Measurements from ENCODE around the gene TMEM8B.
"Not testable (repeated sequence)": the region's sequence is repeated elsewhere in the genome, so short reads cannot be mapped to it uniquely, and the experiment has no call there.

TMEM8B gene

DNA sequence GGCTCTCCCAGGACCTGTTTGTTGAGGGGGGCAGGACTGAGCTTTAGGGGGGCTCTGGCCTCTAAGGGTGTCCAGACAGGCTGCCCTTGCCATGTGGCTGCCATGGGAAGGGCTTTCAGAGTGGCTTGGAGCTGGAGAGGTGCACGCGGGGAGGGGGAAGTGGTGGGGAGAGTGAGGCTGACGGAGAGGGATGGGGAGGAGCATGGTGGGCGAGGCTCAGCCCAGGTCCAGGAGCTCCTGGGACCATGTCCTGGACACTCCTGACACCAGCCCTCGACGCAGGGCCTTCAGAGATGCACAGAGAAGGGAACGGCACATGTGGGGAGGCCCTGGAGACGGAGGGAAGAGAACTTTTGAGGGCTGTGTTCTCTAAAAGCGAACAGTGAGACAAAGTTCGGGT is 82.7 kb downstream of the TMEM8B start:
- POLR2A ChIA-PET = no interaction called here
- CTCF ChIA-PET = interaction anchor here (0.6 kb wide), 1 partner anchor 7 kb away, joined by 3 read pairs; no protein-coding TSS in a partner anchor
- no peak for DNase-seq (ENCODE audit: extremely low spot score)
- TF ChIP-seq L3MBTL2 (conservative IDR thresholded peaks at IDR 0.05) (no peak), ZNF384 (IDR thresholded peaks at IDR 0.05) (no peak), SUZ12 (IDR thresholded peaks at IDR 0.05) (no peak), ARNT (IDR thresholded peaks at IDR 0.05) (no peak)

DNA sequence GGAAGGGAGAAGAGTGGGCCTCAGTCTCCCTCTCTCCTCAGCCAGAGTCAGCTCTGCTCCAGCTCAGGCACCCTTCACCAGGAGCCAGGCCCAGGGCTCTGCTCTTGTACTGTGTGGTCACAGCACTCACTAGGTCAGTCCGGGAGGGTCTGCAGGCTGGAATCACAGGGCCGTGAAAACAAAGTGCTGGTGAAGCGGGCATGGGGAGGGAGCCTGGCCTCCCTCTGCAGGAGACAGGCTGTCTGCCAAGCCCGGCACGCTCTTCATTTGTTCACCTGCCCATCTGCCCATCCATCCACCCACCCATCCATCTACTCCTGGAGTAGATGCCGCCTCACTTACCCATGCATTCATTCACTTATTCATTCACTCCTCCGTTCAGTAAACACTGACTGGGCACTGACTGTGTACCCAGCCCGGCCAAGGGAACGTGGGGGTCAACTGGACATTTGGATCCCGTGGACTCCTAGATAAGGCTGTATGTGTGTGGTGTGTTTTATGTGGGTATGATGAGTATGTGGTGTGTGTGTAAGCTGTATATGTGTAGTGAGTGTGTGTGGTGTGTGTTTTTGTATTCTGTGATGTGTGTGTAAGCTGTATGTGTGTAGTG is 83.9 kb downstream of the TMEM8B start:
- POLR2A ChIA-PET = no interaction called here
- CTCF ChIA-PET = no interaction called here
- no peak for DNase-seq (ENCODE audit: extremely low spot score)
- TF ChIP-seq SP1 (IDR thresholded peaks at IDR 0.05) (no peak), NFRKB (IDR thresholded peaks at IDR 0.05) (no peak), FOXA1 (IDR thresholded peaks at IDR 0.05) (no peak), FOXK2 (IDR thresholded peaks at IDR 0.05) (no peak), FOXM1 (IDR thresholded peaks at IDR 0.05; ENCODE audit: borderline replicate concordance) (no peak), BHLHE40 (IDR thresholded peaks at IDR 0.05; ENCODE audit: borderline replicate concordance) (no peak), ARNT (IDR thresholded peaks at IDR 0.05) (no peak), L3MBTL2 (conservative IDR thresholded peaks at IDR 0.05) (no peak), CTBP1 (IDR thresholded peaks at IDR 0.05; ENCODE audit: borderline replicate concordance) (no peak), LEF1 (IDR thresholded peaks at IDR 0.05; ENCODE audit: borderline replicate concordance) (no peak), HDGF (IDR thresholded peaks at IDR 0.05; ENCODE audit: borderline replicate concordance) (no peak), SUZ12 (IDR thresholded peaks at IDR 0.05) (no peak), ZNF384 (IDR thresholded peaks at IDR 0.05) (no peak)
- TF ChIP-seq, protein P1, sequence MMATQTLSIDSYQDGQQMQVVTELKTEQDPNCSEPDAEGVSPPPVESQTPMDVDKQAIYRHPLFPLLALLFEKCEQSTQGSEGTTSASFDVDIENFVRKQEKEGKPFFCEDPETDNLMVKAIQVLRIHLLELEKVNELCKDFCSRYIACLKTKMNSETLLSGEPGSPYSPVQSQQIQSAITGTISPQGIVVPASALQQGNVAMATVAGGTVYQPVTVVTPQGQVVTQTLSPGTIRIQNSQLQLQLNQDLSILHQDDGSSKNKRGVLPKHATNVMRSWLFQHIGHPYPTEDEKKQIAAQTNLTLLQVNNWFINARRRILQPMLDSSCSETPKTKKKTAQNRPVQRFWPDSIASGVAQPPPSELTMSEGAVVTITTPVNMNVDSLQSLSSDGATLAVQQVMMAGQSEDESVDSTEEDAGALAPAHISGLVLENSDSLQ (IDR thresholded peaks at IDR 0.05) = no peak

DNA sequence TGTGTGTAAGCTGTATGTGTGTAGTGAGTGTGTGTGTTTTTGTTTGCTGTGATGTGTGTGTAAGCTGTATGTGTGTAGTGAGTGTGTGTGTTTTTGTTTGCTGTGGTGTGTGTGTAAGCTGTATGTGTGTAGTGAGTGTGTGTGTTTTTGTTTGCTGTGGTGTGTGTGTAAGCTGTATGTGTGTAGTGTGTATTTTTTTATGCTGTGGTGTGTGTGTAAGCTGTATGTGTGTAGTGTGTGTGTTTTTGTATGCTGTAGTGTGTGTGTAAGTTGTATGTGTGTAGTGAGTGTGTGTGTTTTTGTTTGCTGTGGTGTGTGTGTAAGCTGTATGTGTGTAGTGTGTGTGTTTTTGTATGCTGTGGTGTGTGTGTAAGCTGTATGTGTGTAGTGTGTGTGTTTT is 84.4 kb downstream of the TMEM8B start:
- POLR2A ChIA-PET; DNase-seq (ENCODE audit: extremely low spot score); CTCF ChIA-PET: not testable (repeated sequence)

DNA sequence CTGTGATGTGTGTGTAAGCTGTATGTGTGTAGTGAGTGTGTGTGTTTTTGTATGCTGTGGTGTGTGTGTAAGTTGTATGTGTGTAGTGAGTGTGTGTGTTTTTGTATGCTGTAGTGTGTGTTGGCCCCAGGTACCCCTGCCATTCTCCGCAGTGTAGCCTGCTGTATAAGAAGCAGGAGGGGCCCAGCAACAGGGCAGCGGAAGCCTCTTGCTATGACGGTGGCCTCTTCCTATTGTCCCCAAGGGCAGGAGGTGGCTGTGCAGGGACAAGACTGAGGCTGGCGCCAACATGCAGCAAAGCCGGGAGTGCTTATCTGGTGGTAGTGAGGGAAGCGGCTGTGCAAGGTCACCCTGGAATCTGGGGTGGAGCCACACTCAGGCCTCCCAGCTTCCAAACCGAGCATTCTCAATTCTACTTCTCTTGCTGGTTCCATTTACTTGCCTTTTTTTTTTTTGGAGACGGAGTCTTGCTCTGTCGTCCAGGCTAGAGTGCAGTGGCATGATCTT is 85.3 kb downstream of the TMEM8B start:
- ChIA-PET CTCF (no interaction called here), POLR2A (no interaction called here)
- no peak for TF ChIP-seq FOXM1 (IDR thresholded peaks at IDR 0.05; ENCODE audit: borderline replicate concordance)
- TF ChIP-seq TARDBP (IDR thresholded peaks at IDR 0.05) = no peak
- no peak for TF ChIP-seq BHLHE40 (IDR thresholded peaks at IDR 0.05; ENCODE audit: borderline replicate concordance)
- TF ChIP-seq ZNF384 (IDR thresholded peaks at IDR 0.05) = no peak
- no peak for TF ChIP-seq HDGF (IDR thresholded peaks at IDR 0.05; ENCODE audit: borderline replicate concordance)
- TF ChIP-seq SUZ12 (IDR thresholded peaks at IDR 0.05) = no peak
- no peak for DNase-seq (ENCODE audit: extremely low spot score)
